ENCODE measurements around the gene ITIH4.

The ITIH4 gene

DNA sequence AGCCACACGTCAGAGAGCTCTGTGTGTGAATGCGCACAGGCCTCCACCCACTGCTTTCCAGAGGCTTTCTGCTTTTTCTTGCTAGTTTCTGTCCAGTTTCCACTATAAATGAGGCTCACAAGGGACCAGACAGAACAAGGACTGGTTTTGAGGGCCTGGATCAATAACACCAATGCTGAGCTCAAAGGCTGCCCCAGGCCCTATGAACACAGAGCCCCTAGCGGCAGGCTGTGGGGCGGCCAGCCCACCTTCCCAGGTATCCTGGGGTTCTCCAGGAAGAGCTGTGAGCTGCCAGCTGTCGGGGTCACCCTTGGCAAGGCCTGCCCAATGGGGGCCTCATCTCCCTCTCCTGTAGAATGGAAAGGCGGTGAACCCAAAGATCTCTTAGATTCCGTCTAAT lies 38.1 kb downstream of the ITIH4 start:
- DNase-seq (ENCODE audit: low spot score), result no peak
- H3K27ac ChIP-seq, result no peak overlapping the region
- no peak overlapping the region for H3K4me3 ChIP-seq
- TF ChIP-seq, protein P1, sequence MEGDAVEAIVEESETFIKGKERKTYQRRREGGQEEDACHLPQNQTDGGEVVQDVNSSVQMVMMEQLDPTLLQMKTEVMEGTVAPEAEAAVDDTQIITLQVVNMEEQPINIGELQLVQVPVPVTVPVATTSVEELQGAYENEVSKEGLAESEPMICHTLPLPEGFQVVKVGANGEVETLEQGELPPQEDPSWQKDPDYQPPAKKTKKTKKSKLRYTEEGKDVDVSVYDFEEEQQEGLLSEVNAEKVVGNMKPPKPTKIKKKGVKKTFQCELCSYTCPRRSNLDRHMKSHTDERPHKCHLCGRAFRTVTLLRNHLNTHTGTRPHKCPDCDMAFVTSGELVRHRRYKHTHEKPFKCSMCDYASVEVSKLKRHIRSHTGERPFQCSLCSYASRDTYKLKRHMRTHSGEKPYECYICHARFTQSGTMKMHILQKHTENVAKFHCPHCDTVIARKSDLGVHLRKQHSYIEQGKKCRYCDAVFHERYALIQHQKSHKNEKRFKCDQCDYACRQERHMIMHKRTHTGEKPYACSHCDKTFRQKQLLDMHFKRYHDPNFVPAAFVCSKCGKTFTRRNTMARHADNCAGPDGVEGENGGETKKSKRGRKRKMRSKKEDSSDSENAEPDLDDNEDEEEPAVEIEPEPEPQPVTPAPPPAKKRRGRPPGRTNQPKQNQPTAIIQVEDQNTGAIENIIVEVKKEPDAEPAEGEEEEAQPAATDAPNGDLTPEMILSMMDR (IDR thresholded peaks at IDR 0.05), result no peak

DNA sequence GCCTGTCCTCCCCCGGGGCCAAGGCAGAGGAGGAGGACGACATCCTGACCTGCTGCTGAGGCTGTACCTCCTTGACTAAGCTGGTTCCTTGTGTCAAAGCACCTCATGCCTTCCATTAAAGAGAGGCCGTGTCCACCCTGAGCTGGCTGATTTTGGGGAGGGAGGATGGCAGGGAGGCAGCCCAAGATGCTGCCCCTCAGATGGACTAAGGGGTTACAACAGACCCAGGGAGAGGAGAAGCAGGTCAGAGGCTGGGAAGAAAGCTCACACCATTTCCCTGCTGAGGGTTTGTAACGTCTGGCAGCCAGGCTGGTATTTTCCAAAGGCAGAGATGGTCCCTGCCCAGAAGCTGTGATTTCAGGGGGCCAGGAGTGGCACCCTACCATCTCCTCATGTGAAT lies 38.5 kb downstream of the ITIH4 start:
- TF ChIP-seq, protein P1 (IDR thresholded peaks at IDR 0.05), result no peak
- Histone ChIP-seq H3K4me3 (no peak overlapping the region), H3K27ac (no peak overlapping the region)
- DNase-seq (ENCODE audit: low spot score), result no peak

DNA sequence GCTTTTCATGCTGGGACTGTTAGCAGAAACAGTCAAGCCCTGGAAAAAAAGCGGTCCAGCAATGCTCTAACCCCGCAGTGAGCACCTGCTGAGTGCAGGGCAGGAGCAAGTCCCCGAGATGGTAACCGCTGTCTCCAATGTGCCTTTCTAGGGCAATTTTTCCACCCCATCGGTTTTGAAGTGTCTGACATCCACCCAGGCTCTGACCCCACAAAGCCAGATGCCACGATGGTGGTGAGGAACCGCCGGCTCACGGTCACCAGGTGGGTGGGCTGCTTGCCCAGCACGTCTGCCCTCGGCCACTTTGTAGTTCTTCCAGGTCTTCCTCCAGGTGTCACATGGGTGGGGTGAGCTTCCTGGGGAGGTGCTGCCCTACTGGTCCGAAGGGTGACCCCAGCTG lies 39.1 kb downstream of the ITIH4 start:
- TF ChIP-seq, protein P1 (IDR thresholded peaks at IDR 0.05), result no peak
- H3K27ac ChIP-seq, result no peak overlapping the region
- H3K4me3 ChIP-seq, result no peak overlapping the region
- DNase-seq (ENCODE audit: low spot score), result no peak

DNA sequence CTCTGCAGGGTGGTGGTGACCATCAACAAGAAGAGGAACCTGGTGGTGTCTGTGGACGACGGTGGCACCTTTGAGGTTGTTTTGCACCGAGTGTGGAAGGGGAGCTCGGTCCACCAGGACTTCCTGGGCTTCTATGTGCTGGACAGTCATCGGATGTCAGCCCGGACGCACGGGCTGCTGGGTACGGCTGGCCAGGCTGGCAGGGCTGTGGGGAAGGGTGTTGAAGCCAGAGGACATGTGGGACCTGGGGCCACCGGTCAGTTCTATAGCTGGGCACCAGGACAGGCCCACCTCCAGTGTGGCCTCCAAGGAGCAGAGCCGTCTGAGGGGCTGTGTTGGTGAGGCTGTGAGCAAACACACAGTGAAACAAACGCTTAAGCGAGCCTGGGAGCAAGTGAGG lies 39.7 kb downstream of the ITIH4 start:
- DNase-seq (ENCODE audit: low spot score), result no peak
- Histone ChIP-seq H3K27ac (no peak overlapping the region), H3K4me3 (no peak overlapping the region)
- TF ChIP-seq, protein P1 (IDR thresholded peaks at IDR 0.05), result no peak

DNA sequence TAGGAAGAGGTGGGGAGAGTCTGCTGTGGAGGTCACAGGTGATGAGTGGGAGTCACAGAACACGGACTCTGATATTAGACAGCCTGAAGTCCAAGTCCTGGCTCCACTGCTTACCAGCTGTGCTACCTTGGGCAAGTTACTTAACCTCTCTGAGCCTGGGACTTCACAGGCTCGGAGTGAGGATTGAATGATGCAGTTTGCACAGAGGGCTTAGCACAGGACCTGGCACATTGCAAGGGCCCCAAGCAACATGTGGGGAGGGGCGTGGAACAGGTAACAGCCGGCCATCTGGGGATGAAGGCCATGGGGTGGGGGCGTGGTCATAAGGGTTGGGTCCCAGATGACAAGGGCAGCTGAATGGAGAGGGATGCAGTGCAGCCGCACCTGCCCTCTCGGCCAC lies 40.1 kb downstream of the ITIH4 start:
- no peak overlapping the region for H3K27ac ChIP-seq
- TF ChIP-seq, protein P1 (IDR thresholded peaks at IDR 0.05), result no peak
- DNase-seq (ENCODE audit: low spot score), result no peak
- H3K4me3 ChIP-seq, result no peak overlapping the region

DNA sequence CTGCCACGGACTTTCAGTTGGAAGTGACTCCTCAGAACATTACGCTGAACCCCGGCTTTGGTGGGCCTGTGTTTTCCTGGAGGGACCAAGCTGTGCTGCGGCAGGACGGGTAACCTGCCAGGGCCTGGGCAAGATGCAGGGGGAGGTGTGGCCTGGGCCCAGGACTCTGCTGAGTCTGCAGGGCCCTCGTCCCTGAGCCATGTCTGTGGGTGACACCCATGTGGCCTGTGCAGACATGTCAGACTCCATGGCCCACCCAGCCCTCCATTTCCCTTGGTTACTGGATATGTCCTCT lies 40.8 kb downstream of the ITIH4 start:
- TF ChIP-seq, protein P1 (IDR thresholded peaks at IDR 0.05), result no peak
- no peak for DNase-seq (ENCODE audit: low spot score)
- Histone ChIP-seq H3K4me3 (no peak overlapping the region), H3K27ac (no peak overlapping the region)

DNA sequence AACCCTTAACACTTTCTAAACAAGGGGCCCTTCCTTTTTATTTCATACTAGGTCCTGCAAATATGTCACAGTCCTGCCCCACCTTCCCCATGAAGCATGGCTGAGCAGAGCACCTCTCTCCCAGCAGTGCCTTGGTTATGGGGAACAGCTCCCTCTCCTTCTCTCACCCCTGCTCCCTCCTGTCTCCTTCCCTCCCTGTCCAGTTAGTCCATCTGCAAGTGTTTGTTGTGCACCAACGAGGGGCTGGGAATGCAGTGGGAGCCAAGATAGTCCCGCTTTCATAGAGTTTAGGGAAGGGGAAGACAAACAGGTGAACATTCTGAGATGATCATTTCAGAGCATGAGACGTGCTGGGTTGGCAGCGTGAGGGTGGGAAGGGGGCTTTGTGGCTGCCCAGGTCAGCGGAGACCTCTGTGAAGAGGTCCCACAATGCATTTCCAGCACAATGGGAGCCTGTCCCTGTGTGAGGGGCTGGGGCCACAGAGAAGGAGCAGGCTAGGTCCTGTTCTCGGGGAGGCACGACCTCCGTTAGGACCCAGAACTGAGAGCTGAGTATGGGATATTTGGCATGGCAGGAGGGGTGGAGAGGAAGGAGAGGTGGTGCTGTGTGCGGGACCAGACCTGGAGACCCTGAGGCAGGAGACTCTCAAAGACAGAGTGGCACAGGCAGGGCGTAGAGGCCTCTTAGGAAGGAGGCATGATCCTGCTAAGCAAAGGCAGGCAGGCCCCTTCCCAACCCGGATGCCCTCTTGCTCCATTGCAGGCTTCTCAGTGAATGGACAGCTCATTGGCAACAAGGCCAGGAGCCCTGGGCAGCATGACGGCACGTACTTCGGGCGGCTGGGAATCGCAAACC lies 41.4 kb downstream of the ITIH4 start:
- Histone ChIP-seq H3K4me3 (no peak overlapping the region), H3K27ac (no peak overlapping the region)
- no peak for DNase-seq (ENCODE audit: low spot score)
- TF ChIP-seq, protein P1 (IDR thresholded peaks at IDR 0.05), result no peak
